SH-SY5Y (cell line): ENCODE results near the gene WWOX.

Source experiments
- GATA2 ChIP-seq: IDR thresholded peaks from 2 replicates; pipeline ENCODE4 v1.6.1; 2011; ENCODE audit warnings: mild to moderate bottlenecking, low read depth, low read length
- GATA3 ChIP-seq: IDR thresholded peaks from 2 replicates; pipeline ENCODE4 v1.6.1; 2011; ENCODE audit warnings: low read depth, mild to moderate bottlenecking, low read length, moderate library complexity

GRCh38 chr16:79128706-79129105, 1029.3 kb downstream of the WWOX start:
- TF ChIP-seq GATA2 (no peak), GATA3 (no peak)
